Liver (tissue), 3 donors: ENCODE data around the gene SF3B1.
"Not testable (repeated sequence)": the region's sequence is repeated elsewhere in the genome, so short reads cannot be mapped to it uniquely, and the experiment has no call there.

Experiments
- EGR1 ChIP-seq, 2 donors: IDR thresholded peaks; 2 replicates each; pipeline ENCODE4 v1.6.1; 2016 to 2018; ENCODE audit warnings: antibody characterized with exemption in 2 of 2, low read depth in 2 of 2
- FOXA1 ChIP-seq: IDR thresholded peaks from 2 replicates; pipeline ENCODE4 v1.6.1; 2016; ENCODE audit warnings: antibody characterized with exemption
- GABPA ChIP-seq, 2 donors: IDR thresholded peaks in 1 of 2; conservative IDR thresholded peaks in 1 of 2; 2 replicates each; pipeline ENCODE4 v1.6.1; 2016; ENCODE audit warnings: antibody characterized with exemption in 2 of 2, mild to moderate bottlenecking in 1 of 2, moderate library complexity in 1 of 2
- JUND ChIP-seq, 2 donors: IDR thresholded peaks; 2 replicates each; pipeline ENCODE4 v1.6.1; 2016; ENCODE audit warnings: antibody characterized with exemption in 2 of 2
- RAD21 ChIP-seq, 2 donors: IDR thresholded peaks; 2 replicates each; pipeline ENCODE4 v1.6.1; 2016; ENCODE audit warnings: antibody characterized with exemption in 2 of 2, mild to moderate bottlenecking in 2 of 2
- SP1 ChIP-seq: IDR thresholded peaks from 2 replicates; pipeline ENCODE4 v1.6.1; 2018; ENCODE audit warnings: antibody characterized with exemption, mild to moderate bottlenecking
- TAF1 ChIP-seq: conservative IDR thresholded peaks from 2 replicates; pipeline ENCODE4 v1.6.1; 2016; ENCODE audit warnings: antibody characterized with exemption, mild to moderate bottlenecking
- YY1 ChIP-seq: IDR thresholded peaks from 2 replicates; pipeline ENCODE4 v1.6.1; 2016; ENCODE audit warnings: antibody characterized with exemption, mild to moderate bottlenecking
- TF ChIP-seq, protein P1 (sequence below): fragments of 150-350 bp; IDR thresholded peaks from 2 replicates; pipeline ENCODE4 v1.5.1; 2017; ENCODE audit warnings: improper control_type of control experiment, low read depth, low read length; ENCODE audit not compliant: missing input control
- TF ChIP-seq, protein P2 (sequence below): IDR thresholded peaks from 2 replicates; pipeline ENCODE4 v1.6.1; 2016; ENCODE audit warnings: antibody characterized with exemption
- TF ChIP-seq, protein P3 (sequence below): IDR thresholded peaks from 2 replicates; pipeline ENCODE4 v1.6.1; 2016; ENCODE audit warnings: antibody characterized with exemption, mild to moderate bottlenecking
- TF ChIP-seq, protein P4 (sequence below): IDR thresholded peaks from 2 replicates; pipeline ENCODE4 v1.6.1; 2016; ENCODE audit warnings: antibody characterized with exemption
- donor health status: healthy.
- donor health status: healthy.

DNA sequence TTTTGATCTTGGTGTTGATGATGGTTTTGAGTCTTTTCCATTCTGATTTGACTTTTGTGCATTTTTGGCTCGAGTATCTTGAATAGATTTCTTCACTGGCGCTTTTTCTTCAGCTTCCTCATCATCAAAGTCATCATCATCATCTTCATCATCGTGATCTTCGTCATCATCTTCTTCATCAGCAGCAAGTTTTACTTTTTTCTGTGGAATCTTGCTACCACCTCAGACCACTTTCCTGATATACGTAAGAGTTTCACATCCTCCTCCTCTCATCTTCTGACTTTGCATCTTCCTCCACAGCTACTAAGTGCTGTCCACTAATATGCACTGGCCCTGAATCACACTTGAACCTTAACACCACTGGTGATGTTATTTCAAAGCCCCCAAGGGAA is 54.9 kb downstream of the SF3B1 start:
- TF ChIP-seq, protein P1, sequence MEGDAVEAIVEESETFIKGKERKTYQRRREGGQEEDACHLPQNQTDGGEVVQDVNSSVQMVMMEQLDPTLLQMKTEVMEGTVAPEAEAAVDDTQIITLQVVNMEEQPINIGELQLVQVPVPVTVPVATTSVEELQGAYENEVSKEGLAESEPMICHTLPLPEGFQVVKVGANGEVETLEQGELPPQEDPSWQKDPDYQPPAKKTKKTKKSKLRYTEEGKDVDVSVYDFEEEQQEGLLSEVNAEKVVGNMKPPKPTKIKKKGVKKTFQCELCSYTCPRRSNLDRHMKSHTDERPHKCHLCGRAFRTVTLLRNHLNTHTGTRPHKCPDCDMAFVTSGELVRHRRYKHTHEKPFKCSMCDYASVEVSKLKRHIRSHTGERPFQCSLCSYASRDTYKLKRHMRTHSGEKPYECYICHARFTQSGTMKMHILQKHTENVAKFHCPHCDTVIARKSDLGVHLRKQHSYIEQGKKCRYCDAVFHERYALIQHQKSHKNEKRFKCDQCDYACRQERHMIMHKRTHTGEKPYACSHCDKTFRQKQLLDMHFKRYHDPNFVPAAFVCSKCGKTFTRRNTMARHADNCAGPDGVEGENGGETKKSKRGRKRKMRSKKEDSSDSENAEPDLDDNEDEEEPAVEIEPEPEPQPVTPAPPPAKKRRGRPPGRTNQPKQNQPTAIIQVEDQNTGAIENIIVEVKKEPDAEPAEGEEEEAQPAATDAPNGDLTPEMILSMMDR = not testable (repeated sequence)
- TF ChIP-seq EGR1 (IDR thresholded peaks at IDR 0.05; ENCODE audit: low read depth in 2 of 2); FOXA1; JUND (IDR thresholded peaks at IDR 0.05); YY1; TAF1; GABPA (IDR thresholded peaks at IDR 0.05 in 1 of 2, conservative IDR thresholded peaks at IDR 0.05 in 1 of 2); SP1; RAD21 (IDR thresholded peaks at IDR 0.05): not testable (repeated sequence)
- TF ChIP-seq, protein P2, sequence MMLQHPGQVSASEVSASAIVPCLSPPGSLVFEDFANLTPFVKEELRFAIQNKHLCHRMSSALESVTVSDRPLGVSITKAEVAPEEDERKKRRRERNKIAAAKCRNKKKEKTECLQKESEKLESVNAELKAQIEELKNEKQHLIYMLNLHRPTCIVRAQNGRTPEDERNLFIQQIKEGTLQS = not testable (repeated sequence)
- TF ChIP-seq, protein P3, sequence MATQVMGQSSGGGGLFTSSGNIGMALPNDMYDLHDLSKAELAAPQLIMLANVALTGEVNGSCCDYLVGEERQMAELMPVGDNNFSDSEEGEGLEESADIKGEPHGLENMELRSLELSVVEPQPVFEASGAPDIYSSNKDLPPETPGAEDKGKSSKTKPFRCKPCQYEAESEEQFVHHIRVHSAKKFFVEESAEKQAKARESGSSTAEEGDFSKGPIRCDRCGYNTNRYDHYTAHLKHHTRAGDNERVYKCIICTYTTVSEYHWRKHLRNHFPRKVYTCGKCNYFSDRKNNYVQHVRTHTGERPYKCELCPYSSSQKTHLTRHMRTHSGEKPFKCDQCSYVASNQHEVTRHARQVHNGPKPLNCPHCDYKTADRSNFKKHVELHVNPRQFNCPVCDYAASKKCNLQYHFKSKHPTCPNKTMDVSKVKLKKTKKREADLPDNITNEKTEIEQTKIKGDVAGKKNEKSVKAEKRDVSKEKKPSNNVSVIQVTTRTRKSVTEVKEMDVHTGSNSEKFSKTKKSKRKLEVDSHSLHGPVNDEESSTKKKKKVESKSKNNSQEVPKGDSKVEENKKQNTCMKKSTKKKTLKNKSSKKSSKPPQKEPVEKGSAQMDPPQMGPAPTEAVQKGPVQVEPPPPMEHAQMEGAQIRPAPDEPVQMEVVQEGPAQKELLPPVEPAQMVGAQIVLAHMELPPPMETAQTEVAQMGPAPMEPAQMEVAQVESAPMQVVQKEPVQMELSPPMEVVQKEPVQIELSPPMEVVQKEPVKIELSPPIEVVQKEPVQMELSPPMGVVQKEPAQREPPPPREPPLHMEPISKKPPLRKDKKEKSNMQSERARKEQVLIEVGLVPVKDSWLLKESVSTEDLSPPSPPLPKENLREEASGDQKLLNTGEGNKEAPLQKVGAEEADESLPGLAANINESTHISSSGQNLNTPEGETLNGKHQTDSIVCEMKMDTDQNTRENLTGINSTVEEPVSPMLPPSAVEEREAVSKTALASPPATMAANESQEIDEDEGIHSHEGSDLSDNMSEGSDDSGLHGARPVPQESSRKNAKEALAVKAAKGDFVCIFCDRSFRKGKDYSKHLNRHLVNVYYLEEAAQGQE = not testable (repeated sequence)
- TF ChIP-seq, protein P4, sequence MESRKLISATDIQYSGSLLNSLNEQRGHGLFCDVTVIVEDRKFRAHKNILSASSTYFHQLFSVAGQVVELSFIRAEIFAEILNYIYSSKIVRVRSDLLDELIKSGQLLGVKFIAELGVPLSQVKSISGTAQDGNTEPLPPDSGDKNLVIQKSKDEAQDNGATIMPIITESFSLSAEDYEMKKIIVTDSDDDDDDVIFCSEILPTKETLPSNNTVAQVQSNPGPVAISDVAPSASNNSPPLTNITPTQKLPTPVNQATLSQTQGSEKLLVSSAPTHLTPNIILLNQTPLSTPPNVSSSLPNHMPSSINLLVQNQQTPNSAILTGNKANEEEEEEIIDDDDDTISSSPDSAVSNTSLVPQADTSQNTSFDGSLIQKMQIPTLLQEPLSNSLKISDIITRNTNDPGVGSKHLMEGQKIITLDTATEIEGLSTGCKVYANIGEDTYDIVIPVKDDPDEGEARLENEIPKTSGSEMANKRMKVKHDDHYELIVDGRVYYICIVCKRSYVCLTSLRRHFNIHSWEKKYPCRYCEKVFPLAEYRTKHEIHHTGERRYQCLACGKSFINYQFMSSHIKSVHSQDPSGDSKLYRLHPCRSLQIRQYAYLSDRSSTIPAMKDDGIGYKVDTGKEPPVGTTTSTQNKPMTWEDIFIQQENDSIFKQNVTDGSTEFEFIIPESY = not testable (repeated sequence)
